GM21619 (cell line): ENCODE measurements around the gene ZFYVE16.
"Not testable (repeated sequence)": the region's sequence is repeated elsewhere in the genome, so short reads cannot be mapped to it uniquely, and the experiment has no call there.

Experiments
- ATAC-seq: cut with Tn5 transposase; IDR thresholded peaks from one replicate; pipeline ENCODE4 v1.9.1; 2021; ENCODE audit not compliant: unreplicated experiment

The ZFYVE16 gene

GRCh38 chr5:80487444-80487828 is 79.6 kb downstream of the ZFYVE16 start:
- ATAC-seq: no peak

GRCh38 chr5:80487829-80488721 is 80.2 kb downstream of the ZFYVE16 start, which contains the start of gene FAM151B:
TSS of gene FAM151B (plus strand) at chr5:80488100. CDS start at chr5:80488124, 24 bp downstream.
- ATAC-seq: peak; percentile 82

GRCh38 chr5:80491296-80491695 is 83.4 kb downstream of the ZFYVE16 start:
- no peak for ATAC-seq

- ATAC-seq: no peak
These were observed 84.9 kb downstream of the ZFYVE16 start for GRCh38 chr5:80492741-80493140.

- not testable (repeated sequence) for ATAC-seq
These were observed 85.6 kb downstream of the ZFYVE16 start for GRCh38 chr5:80493443-80493842.

GRCh38 chr5:80495891-80496290 is 88.0 kb downstream of the ZFYVE16 start:
- no peak for ATAC-seq

- no peak for ATAC-seq
These were observed 94.9 kb downstream of the ZFYVE16 start for GRCh38 chr5:80502800-80503199.

GRCh38 chr5:80503641-80504040 is 95.8 kb downstream of the ZFYVE16 start:
- ATAC-seq: no peak

GRCh38 chr5:80504833-80505232 is 97.0 kb downstream of the ZFYVE16 start:
- no peak for ATAC-seq

GRCh38 chr5:80507663-80508062 is 99.8 kb downstream of the ZFYVE16 start:
- ATAC-seq: no peak

GRCh38 chr5:80508844-80509243 is 101.0 kb downstream of the ZFYVE16 start:
- no peak for ATAC-seq

GRCh38 chr5:80509362-80509761 is 101.5 kb downstream of the ZFYVE16 start:
- ATAC-seq: no peak

GRCh38 chr5:80516826-80517225 is 109.0 kb downstream of the ZFYVE16 start:
- ATAC-seq: peak; percentile 67
